Measurements from ENCODE around the gene IDH2. TPM values are rescaled to one million over a fixed set of nuclear protein-coding genes. Genes with fewer than 3 reads are reported as not detected.

IDH2 gene
- total RNA-seq, 1 donor from 2014 or later: 43.1 TPM

GRCh38 chr15:90062462-90062932, 39.8 kb downstream of the IDH2 start:
- Histone ChIP-seq H3K36me3 (peaks cover 1% of the 10 kb centered on the region), H3K9me3 (no peaks in the 10 kb centered on the region), H3K4me3 (no peak overlapping the region), H3K27ac (peak overlapping the region; percentile 87), H3K4me1 (peaks cover 85% of the 10 kb centered on the region), H3K27me3 (no peaks in the 10 kb centered on the region)
- TF ChIP-seq, protein P1, sequence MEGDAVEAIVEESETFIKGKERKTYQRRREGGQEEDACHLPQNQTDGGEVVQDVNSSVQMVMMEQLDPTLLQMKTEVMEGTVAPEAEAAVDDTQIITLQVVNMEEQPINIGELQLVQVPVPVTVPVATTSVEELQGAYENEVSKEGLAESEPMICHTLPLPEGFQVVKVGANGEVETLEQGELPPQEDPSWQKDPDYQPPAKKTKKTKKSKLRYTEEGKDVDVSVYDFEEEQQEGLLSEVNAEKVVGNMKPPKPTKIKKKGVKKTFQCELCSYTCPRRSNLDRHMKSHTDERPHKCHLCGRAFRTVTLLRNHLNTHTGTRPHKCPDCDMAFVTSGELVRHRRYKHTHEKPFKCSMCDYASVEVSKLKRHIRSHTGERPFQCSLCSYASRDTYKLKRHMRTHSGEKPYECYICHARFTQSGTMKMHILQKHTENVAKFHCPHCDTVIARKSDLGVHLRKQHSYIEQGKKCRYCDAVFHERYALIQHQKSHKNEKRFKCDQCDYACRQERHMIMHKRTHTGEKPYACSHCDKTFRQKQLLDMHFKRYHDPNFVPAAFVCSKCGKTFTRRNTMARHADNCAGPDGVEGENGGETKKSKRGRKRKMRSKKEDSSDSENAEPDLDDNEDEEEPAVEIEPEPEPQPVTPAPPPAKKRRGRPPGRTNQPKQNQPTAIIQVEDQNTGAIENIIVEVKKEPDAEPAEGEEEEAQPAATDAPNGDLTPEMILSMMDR (IDR thresholded peaks at IDR 0.05): no peak
- peak; percentile 87 for DNase-seq
- intact Hi-C loops (cut with DNase I): no loop called here
- ATAC-seq: peak; percentile 51

DNA sequence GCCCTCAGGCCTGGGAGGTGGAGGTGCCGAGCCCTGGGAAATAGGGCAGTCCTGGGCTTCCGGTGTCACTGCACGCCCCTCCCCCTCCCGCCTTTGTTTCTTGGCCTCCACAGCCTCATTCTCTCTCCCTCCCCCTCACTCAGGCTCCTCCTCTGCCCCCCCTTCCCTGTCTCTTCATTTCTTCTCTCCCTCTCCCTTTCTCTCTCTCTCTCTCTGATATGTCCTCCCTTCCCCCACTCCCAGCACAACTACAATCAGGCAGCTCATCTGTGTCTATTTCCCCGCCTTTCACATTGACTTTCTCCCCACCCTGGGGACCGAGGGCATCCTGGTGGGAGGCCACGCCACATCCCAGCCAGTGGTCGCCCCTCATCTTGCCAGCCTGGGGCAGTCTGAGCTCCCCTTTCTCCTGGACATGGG, 40.2 kb downstream of the IDH2 start:
- Histone ChIP-seq H3K36me3 (no peaks in the 10 kb centered on the region), H3K4me1 (peaks cover 85% of the 10 kb centered on the region), H3K27ac (peak overlapping the region; percentile 87), H3K27me3 (no peaks in the 10 kb centered on the region), H3K4me3 (no peak overlapping the region), H3K9me3 (no peaks in the 10 kb centered on the region)
- DNase-seq (peak; percentile 82), ATAC-seq (peak; percentile 3)
- TF ChIP-seq, protein P1 (IDR thresholded peaks at IDR 0.05): no peak
- intact Hi-C loops (cut with DNase I): no loop called here

- Histone ChIP-seq H3K4me3 (no peak overlapping the region), H3K36me3 (no peaks in the 10 kb centered on the region), H3K27me3 (no peaks in the 10 kb centered on the region), H3K27ac (peak overlapping the region; percentile 87), H3K4me1 (peaks cover 79% of the 10 kb centered on the region), H3K9me3 (no peaks in the 10 kb centered on the region)
- ATAC-seq (no peak), DNase-seq (no peak)
- TF ChIP-seq, protein P1 (IDR thresholded peaks at IDR 0.05): no peak
- intact Hi-C loops (cut with DNase I): no loop called here
These were observed 41.5 kb downstream of the IDH2 start for GRCh38 chr15:90060797-90061196.

- DNase-seq (peak; percentile 95), ATAC-seq (peak; percentile 86)
- Histone ChIP-seq H3K9me3 (no peaks in the 10 kb centered on the region), H3K36me3 (no peaks in the 10 kb centered on the region), H3K27me3 (no peaks in the 10 kb centered on the region), H3K4me3 (no peak overlapping the region), H3K27ac (peak overlapping the region; percentile 87), H3K4me1 (peaks cover 76% of the 10 kb centered on the region)
- TF ChIP-seq, protein P1 (IDR thresholded peaks at IDR 0.05): no peak
- intact Hi-C loops (cut with DNase I): no loop called here
These were observed 42.9 kb downstream of the IDH2 start for GRCh38 chr15:90059208-90059985.

GRCh38 chr15:90058775-90059174, 43.5 kb downstream of the IDH2 start:
- intact Hi-C loops (cut with DNase I): no loop called here

More at GRCh38 chr15:90058775-90059174, 43.5 kb downstream of the IDH2 start:
- no peaks in the 10 kb centered on the region for H3K9me3 ChIP-seq
- no peak for DNase-seq
- H3K4me3 ChIP-seq: no peak overlapping the region
- peak overlapping the region; percentile 87 for H3K27ac ChIP-seq
- no peaks in the 10 kb centered on the region for H3K27me3 ChIP-seq
- ATAC-seq: no peak
- no peaks in the 10 kb centered on the region for H3K36me3 ChIP-seq
- peaks cover 72% of the 10 kb centered on the region for H3K4me1 ChIP-seq
- TF ChIP-seq, protein P1 (IDR thresholded peaks at IDR 0.05): no peak

All from upper lobe of right lung (tissue), 1 donor.